HG03064 (cell line): Measurements from ENCODE around the gene SLC35D2.
"Not testable (repeated sequence)": the region's sequence is repeated elsewhere in the genome, so short reads cannot be mapped to it uniquely, and the experiment has no call there.

ENCODE experiments used
- ATAC-seq: cut with Tn5 transposase; IDR thresholded peaks from one replicate; pipeline ENCODE4 v1.9.1; 2021; ENCODE audit warnings: low read depth; ENCODE audit not compliant: unreplicated experiment

Gene SLC35D2

GRCh38 chr9:96318921-96319565 is 64.5 kb downstream of the SLC35D2 start:
- no peak for ATAC-seq

DNA sequence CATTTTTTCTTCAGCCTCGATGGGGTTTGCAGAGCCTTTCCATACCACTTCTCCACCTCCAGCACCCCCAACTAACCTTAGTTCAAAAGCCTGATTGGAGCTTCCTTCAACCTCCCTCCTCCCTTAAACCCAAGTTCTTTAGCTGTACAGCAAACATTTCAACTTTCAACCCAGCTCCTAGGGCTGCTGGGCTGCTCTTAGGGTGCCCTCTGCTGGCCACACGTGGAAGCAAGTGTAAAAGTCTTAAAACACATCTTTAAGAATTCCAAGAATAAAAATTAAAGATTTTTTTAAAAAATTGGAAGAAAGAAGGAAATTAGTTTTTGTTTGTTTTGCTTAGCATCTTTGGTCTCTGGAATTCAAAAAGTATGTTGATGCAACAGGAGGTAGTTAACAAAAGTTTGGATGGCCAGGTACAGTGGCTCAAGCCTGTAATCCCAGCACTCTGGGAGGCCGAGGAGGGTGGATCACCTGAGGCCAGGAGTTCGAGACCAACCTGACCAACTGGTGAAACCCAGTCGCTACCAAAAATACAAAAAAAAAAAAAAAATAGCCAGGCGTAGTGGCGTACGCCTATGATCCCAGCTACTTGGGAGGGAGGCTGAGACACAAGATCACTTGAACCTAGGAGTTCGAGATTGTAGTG is 66.1 kb downstream of the SLC35D2 start:
- no peak for ATAC-seq

GRCh38 chr9:96309850-96310249 is 73.7 kb downstream of the SLC35D2 start:
- ATAC-seq, result no peak

DNA sequence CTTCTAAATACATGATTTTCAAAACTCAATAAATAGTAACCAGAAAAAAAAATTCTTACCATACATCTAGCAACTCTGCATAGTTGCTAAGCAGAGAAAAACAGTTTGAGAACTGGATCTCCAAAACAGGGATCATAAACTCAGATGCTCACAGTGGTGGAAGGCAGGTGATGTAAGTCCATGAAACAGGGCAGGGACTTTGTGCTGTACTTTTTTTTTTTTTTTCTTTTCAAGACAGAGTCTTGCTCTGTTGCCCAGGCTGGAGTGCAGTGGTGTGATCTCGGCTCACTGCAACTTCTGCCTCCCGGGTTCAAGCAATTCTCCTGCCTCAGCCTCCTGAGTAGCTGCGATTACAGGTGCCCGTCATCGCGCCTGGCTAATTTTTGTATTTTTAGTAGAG is 76.6 kb downstream of the SLC35D2 start:
- not testable (repeated sequence) for ATAC-seq

DNA sequence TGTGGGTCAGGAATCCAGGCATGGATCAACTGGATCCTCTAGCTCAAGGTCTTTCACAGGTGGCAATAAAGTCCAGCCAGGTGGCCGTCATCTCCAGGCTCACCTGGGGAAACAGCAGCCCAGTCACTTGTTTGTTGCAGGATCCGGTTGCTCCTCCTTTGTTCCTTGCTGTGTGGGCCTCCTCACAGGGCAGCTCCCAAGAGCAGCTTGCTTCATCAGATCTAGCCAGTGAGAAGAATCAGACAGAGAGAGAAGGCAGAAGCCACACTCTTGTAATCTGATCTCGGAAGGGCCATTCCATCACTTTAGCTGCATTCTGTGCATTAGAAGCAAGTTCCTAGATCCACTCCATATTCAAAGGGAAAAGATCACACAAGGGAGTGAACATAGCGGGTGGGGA is 78.3 kb downstream of the SLC35D2 start:
- ATAC-seq, result no peak

DNA sequence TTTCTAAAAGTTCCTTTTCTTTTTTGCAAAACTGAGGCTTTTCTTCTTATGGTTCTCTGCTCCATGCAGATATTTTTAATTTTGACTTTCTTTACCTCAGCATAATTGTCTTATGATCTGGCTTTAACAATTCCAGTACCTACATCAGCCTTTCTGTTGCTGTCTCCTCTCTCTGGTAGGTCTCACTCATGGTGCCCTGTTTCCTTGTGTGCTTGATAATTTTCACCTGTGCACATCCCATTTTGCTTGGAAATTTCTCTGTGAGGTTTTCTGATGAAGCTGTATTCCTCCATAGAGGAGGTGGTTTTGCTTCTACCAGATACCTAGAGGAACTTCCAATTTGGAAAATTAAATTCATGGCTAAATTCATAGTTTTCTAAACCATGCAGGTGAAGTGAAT is 79.3 kb downstream of the SLC35D2 start:
- ATAC-seq, result no peak

- no peak for ATAC-seq
These were observed 81.5 kb downstream of the SLC35D2 start, which contains the start of gene HSD17B3 for GRCh38 chr9:96302021-96302420. Gene HSD17B3, minus strand, starts transcription at chr9:96302176. Its CDS starts 72 bp downstream, at chr9:96302104.

DNA sequence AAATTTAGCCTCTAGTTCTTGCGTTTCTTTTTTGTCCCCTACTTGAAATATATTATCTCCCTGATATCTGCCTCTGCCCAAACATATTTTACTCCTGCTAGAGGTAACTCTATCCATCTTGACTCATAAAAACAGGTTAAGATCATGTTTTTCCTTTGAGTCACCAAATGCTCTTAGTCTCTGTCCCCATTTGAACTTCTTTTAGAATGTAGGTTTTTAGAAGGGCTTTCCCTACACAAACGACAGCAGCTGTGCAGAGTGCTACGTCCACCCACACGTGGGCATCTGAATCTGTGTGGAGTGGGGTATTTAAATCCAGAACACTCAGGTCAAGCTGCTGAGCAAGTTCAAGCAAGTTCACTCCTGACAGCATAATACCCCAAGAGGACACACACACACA is 83.7 kb downstream of the SLC35D2 start:
- ATAC-seq, result no peak

DNA sequence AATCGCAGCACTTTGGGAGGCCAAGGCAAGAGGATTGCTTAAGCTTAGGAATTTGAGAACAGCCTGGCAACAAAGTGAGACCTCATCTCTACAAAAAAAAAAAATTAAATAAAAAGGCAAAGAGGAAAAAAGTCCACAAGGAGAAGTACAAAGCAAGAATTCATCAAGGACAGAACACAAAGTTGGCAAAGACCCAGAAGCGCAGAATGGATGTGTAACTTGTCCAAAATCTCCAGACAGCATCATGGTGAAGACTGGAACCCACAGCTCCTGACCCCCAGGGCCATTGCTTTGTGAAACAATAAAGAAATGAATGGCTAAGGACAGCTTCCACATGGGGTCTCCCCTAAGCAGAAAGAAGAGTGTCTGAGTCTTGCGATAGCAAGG is 89.4 kb downstream of the SLC35D2 start:
- no peak for ATAC-seq

- no peak for ATAC-seq
These were observed 89.9 kb downstream of the SLC35D2 start for GRCh38 chr9:96293498-96294158.

DNA sequence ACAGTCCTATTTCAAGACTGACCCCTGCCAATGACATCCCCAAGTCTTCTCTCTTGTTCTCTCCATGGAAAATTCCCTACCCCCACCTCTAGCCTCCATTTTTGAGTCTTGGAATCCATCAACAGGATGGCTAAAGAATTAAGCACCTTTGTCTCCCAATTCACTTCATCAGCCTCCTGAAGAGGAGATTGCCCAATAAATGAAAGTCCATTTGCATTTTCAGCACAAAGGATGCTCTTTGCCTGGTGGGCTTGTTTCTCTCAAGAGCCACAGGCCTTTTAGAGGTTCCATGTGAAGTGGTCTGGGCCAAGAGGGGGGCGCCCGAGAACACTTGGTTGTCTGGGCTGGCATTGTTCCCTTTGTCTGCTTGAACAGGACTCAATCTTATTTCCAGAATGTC is 94.1 kb downstream of the SLC35D2 start:
- no peak for ATAC-seq

- ATAC-seq, result no peak
These were observed 101.9 kb downstream of the SLC35D2 start for GRCh38 chr9:96281641-96282040.

- no peak for ATAC-seq
These were observed 103.6 kb downstream of the SLC35D2 start for GRCh38 chr9:96279932-96280331.

DNA sequence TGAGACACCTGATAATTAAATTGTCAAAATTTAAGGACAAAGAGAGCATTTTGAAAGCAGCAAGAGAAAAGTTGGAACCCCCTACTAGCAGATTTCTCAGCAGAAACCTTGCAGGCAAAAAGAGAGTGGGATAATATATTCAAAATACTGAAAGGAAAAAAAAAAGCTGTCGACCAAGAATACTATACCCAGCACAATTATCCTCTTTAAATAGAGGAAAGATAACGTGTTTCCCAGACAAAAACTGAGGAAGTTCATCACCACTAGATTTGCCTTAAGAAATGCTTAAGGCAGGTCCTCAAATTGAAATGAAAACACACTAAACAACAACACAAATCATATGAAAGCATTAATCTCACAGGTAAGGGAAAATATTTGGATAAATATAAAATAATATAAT is 108.6 kb downstream of the SLC35D2 start:
- ATAC-seq, result no peak
